Stimulated activated CD8-positive, alpha-beta memory T cell treated with anti-CD3 and anti-CD28 coated beads, Interleukin-4, amount 100 ng/mL, for 24 hours (primary cell): ENCODE results near the gene C11orf91.
"Not testable (repeated sequence)": the region's sequence is repeated elsewhere in the genome, so short reads cannot be mapped to it uniquely, and the experiment has no call there.

Source experiments
- DNase-seq: peaks from one replicate; pipeline ENCODE4 v3.0.0-alpha.2; 2020; ENCODE audit warnings: low read depth

The C11orf91 gene

GRCh38 chr11:33696411-33696810 is 4.2 kb downstream of the C11orf91 start:
- no peak for DNase-seq

- no peak for DNase-seq
Measured at GRCh38 chr11:33695051-33695566, 5.5 kb downstream of the C11orf91 start.

DNA sequence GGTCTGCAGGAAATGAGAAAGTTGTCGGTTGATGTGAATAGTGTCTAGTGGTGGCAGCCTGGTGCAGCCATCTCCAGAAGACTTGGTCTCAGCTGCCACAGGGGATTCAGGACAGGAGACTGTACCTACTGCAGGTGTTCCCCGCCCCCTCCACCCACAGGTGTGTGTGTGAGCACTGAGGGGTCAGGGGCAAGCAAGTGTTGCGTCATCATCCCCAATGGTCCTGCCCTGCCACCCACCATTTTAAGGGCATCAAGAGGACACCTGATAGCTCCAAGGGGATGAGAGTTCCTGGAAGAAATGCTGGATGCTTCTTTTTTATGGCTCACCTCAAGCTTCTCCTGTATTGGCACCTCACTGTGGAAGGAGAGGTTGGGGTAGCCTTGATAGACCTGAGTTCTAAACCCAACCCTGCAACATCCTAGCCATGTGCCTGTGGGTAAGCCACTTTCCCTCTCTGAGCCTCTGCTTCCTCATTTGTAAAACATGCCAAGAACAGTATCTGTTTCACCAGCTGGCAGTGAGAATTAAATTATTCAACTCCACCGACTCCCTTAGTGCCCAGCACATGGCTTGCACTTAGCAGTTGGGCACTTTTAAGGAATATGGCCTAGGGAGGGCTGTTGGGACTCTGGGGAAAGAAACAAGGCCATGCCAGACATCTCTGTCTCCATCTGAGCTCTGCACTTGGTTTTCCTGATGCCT is 6.1 kb downstream of the C11orf91 start:
- no peak for DNase-seq

- no peak for DNase-seq
Measured at GRCh38 chr11:33692541-33692940, 8.1 kb downstream of the C11orf91 start.

DNA sequence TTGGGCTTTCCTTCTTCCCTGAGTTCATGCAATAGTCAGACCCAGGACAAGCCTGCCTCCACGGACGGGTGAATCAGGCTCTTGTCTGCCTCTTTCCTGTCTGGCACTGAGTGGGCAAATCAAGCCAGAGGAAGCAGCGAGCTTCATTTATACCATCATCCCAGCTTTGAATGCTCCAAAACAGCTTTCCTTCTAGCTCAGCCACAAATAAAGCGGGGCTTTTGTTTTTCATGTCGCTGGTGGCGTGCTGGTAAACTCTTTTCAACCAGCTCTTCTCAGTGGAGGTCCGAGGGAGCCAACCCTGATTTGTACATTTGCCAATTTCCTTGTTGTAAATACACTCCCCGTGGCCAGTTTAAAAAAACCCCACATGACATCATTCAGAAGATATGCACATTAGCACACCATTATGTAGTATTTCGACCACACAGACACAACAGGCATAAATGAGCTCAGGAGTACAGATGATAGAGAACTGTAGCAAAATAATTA is 8.6 kb downstream of the C11orf91 start:
- no peak for DNase-seq

DNA sequence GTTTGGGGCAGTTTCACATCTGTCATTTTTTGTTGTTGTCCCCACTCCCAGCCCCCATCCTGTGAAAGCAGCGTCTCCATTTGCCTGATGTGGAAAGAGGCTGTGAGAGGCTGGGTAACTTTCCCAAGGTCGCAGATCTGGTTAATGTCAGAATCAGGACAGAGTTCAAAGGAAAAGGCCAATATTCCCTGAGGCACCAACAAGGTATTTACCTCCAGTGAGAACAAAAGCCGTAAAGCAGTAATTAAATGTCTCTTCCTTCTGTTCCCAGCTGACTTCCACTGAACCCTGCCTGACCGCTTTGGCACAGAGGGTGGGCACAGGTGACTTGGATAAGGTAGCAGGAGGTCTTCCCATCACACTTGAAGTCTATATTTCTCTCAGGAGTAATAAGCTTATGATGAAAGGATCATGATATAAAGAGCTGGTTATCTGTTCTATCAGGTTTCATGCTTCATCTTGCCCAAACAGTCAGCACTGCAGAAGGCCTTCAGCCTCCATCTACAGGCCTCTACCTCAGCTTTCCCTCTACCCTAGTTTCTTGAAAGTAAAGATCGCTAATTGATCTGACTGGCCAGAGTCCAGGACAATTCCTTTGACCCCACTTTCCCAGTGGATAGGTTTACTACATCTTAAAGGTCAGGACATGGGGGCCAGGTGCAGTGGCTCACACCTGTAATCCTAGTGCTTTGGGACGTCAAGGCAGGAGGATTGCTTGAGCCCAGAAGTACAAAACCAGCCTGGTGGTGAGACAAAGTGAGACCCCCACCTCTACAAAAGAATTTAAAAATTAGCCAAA is 9.4 kb downstream of the C11orf91 start:
- DNase-seq: no peak

GRCh38 chr11:33690290-33691065 is 10.1 kb downstream of the C11orf91 start:
- no peak for DNase-seq

GRCh38 chr11:33689501-33689900 is 11.1 kb downstream of the C11orf91 start:
- DNase-seq: no peak

- DNase-seq: no peak
Measured at GRCh38 chr11:33689085-33689484, 11.5 kb downstream of the C11orf91 start.

DNA sequence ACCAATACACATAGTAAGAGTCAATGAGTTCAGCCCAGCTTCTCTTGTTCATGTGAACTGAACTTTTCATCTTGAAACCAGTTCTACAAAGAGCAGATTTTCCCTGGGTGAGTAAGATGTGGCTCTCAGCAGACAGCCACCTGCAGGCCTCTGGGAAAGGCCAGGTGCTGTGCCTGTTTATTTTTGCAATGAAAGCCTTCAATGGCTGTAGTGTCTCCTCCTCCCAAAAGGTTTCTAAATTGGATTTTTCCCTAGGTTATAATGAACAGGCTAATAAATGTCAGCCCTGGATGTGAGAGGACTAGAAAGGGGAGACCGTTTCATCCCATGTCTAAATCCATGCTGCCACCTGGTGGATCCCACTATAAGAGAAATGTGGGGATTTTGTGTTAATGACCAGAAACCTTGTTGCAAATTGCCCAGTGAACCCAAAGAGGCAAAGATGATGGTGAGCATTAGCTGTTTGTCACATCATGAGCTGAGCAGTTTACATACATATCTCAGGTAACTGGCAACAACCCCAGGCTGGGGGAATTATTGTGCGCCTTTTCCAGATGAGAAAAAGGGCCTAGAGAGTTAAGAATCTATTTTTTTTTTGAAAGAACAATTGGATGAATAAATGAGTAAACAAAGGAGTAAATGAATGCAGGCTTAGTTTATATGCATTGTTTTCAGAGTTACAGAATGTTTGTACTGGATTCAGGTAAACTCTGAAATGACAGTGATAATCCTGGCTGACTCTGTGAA is 12.7 kb downstream of the C11orf91 start:
- DNase-seq: no peak

- DNase-seq: no peak
Measured at GRCh38 chr11:33685082-33685481, 15.5 kb downstream of the C11orf91 start.

- no peak for DNase-seq
Measured at GRCh38 chr11:33684003-33684706, 16.5 kb downstream of the C11orf91 start.

DNA sequence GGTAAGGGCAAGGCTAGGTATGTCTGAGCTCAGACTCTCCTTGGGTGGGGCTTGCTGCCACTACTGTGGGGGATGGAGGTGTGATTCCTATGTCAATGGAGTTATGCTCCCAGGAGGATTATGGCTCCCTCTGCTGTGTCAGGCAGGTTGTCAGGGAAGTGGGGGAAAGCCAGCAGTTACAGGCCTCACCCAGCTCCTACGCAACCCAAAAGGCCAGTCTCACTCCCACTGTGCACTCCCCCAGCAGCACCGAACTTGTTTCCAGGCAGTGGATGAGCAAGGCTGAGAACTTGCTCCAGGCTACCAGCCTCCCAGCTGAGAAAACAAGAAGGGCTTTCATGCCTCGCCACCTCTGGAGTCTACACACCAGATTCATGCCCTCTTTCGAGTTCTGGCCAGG is 18.2 kb downstream of the C11orf91 start:
- no peak for DNase-seq

DNA sequence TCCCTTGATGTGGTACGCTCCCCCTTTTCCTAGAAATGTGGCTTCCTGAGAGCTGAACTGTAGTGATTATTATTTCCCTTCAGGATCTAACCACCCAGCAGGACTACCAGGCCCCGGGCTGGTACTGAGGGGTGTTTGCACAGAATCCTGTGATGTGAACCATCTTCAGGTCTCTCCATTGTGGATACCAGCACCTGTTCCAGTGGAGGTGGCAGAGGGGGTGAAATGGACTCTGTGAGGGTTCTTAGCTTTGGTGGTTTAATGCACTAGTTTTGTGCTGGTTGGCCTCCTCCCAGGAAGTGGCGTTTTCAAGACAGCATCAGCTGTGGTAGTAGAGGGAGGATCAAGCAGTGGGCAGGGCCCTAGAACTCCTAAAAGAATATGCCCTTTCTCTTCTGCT is 18.6 kb downstream of the C11orf91 start:
- DNase-seq: no peak

- DNase-seq: not testable (repeated sequence)
Measured at GRCh38 chr11:33678616-33679015, 22.0 kb downstream of the C11orf91 start.

- no peak for DNase-seq
Measured at GRCh38 chr11:33674035-33674814, 26.4 kb downstream of the C11orf91 start.

DNA sequence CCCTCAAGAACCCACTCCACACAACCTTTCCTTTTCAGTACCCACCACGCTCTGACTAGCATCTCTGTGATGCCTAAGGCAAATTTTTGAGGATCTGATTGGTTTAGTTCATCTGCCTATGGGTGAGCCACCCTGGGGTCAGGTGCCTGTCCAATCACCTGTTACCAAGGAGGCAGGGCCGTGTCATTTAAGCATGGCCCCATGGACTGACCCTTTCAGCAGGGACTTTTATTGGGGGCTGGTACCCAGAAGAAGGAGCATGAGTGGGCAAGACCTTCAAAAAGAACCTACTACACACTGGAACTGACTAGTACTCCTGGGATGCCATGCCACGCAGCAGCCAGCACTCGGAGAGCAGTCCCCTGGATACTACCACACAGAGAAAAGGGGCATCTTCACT is 28.4 kb downstream of the C11orf91 start:
- no peak for DNase-seq

GRCh38 chr11:33670250-33671011 is 30.2 kb downstream of the C11orf91 start:
- no peak for DNase-seq

DNA sequence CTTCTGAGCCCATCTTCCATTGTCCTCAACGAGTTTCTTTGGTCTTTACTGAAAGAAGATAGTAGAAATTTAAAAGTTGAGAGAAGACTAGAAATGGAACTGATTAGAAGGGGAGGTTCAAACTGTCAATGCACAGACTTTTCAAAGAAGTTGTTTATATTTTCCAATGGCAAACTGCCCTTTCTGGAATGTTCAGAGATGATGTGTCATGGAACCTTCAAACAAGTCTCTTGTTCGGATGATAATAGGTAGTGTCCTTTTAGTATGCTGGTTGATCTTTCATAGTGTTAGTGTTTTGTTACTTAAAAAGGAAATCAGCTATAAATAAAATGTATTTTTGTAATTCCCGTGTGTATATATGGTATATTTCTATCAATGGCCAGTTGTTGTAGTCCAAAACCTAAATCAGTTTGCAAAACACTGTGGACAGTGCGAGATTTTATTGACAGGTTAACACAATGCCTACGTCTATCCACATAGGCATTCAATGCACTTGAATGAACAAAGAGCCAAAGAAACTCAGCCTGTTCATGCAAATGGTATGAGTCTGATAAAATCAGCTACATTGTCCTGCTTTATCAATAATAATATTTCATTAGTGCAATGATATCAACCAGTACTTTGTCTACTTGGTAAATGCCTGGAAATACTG is 30.9 kb downstream of the C11orf91 start:
- DNase-seq: no peak
